ENCODE data around the gene PTPRD.

The PTPRD gene

GRCh38 chr9:10614196-10614800 lies 1.5 kb upstream of the PTPRD start:
- no peak for TF ChIP-seq CTCF (IDR thresholded peaks at IDR 0.05; ENCODE audit: control extremely low read depth, extremely low read depth, low read depth, missing control alignments)
- no peak for DNase-seq (ENCODE audit: extremely low spot score)
- ChIA-PET POLR2A (no interaction called here), CTCF (no interaction called here)

DNA sequence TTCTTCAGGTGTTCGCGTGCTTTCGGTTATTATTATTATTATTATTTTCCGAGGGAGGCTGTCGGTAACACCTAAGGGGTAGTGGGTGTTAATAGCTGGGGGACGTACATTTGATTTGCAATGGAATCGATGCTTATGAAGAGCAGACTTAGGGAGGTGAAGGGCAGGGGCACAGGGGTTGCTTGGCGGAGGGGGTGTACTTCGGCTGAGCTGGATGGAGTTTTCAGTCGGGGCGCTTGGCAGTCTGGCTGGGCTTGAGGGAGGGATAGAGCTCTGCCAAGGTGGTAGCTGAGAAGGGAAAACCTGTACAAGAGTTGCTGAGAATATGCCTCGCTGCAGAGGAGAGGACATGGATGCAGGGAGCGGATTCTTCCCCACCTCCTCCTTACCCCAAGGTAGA lies 617 bp upstream of the PTPRD start:
- no peak for DNase-seq (ENCODE audit: extremely low spot score)
- POLR2A ChIA-PET: no interaction called here
- no peak for TF ChIP-seq CTCF (IDR thresholded peaks at IDR 0.05; ENCODE audit: control extremely low read depth, extremely low read depth, low read depth, missing control alignments)
- CTCF ChIA-PET: no interaction called here

DNA sequence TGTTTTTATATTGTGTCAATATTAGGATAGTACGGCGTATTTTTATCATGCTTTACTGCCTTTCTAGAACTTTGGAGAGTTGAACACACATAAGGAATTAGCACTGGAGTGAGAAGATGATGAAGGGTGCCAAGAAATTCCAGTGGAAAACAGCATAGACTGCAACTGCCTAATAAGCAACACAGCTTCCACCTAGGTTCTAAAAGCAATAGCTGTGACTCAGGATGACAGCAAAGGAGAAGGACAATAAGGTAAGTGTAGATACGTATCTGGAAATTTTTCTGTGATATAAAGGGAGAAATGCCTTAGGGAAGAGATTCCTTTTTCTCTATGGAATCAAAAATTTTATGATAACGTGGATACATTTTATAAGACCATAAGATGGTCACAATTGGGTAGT lies 7.4 kb downstream of the PTPRD start:
- POLR2A ChIA-PET: no interaction called here
- no peak for DNase-seq (ENCODE audit: extremely low spot score)
- CTCF ChIA-PET: no interaction called here
- no peak for TF ChIP-seq CTCF (IDR thresholded peaks at IDR 0.05; ENCODE audit: control extremely low read depth, extremely low read depth, low read depth, missing control alignments)

DNA sequence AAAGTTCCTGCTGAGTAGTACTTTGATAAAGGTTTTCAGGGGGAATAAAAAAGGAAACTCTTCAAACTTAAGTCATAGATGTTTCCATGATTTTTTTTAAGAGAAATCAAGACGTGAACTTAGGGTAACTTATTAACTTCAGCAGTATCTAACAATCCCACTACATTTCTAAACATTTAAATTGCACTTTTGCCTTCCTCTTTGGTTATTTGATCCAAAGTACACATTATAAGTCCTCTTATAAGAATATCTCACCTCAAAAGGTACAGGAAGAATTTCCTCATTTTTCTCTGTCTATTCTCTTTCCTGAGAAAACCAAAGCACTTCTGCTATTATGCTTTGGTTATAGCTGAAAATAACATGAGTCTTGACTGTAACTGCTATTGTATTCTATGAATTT lies 7.9 kb downstream of the PTPRD start:
- ChIA-PET CTCF (interaction anchor here (1.0 kb wide), 1 partner anchor 27 kb away, joined by 3 read pairs; no protein-coding TSS in a partner anchor), POLR2A (no interaction called here)
- DNase-seq (ENCODE audit: extremely low spot score): no peak
- no peak for TF ChIP-seq CTCF (IDR thresholded peaks at IDR 0.05; ENCODE audit: control extremely low read depth, extremely low read depth, low read depth, missing control alignments)

DNA sequence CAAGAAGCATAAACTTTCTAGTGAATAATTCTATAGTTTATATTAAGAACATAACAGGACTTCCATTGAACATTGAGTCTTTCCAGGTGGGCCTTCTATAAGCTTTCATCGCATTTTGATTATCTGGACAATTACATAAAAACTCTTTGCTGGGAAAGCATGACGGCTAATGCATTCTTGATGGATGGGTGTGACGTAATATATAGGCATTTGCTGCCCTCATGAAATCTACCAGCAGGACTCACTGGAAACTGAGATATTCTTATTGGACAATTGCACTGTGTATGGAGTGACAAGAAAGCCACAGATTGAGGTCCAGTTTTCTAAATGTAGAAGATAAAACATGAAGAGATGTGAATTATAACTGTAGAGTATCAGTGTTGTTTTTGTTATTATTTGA lies 15.0 kb downstream of the PTPRD start:
- ChIA-PET POLR2A (no interaction called here), CTCF (interaction anchor here (0.8 kb wide), 1 partner anchor 10 kb away, joined by 3 read pairs; no protein-coding TSS in a partner anchor)
- no peak for DNase-seq (ENCODE audit: extremely low spot score)
- no peak for TF ChIP-seq CTCF (IDR thresholded peaks at IDR 0.05; ENCODE audit: control extremely low read depth, extremely low read depth, low read depth, missing control alignments)

GRCh38 chr9:10594482-10594881 lies 18.3 kb downstream of the PTPRD start:
- POLR2A ChIA-PET: no interaction called here
- DNase-seq (ENCODE audit: extremely low spot score): no peak
- no peak for TF ChIP-seq CTCF (IDR thresholded peaks at IDR 0.05; ENCODE audit: control extremely low read depth, extremely low read depth, low read depth, missing control alignments)
- CTCF ChIA-PET: interaction anchor here (1.2 kb wide), 1 partner anchor 12 kb away, joined by 4 read pairs; no protein-coding TSS in a partner anchor
